SK-N-SH (cell line): Measurements from ENCODE around the gene ZNF516. TPM values are rescaled to one million over a fixed set of nuclear protein-coding genes. Genes with fewer than 3 reads are reported as not detected.

Source experiments
- CTCF ChIA-PET: fragments of 300-600, 350-600 bp; formaldehyde crosslinking; extraction: SDS; loops from one replicate; lab custom pipeline; 2021; lab: Yijun Ruan, JAX
- POLR2A ChIA-PET: fragments of 350-600 bp; sonication (Branson Sonifier 250); formaldehyde crosslinking; extraction: SDS; loops from one replicate; lab custom pipeline; 2020; ENCODE audit warnings: antibody characterized with exemption, inconsistent platforms; lab: Yijun Ruan, JAX
- DNase-seq: peaks from one replicate; pipeline ENCODE4 v3.0.0; 2012
- H2AFZ ChIP-seq: fragments of 200-600 bp; sonication (generic); 2 replicates; pipeline ENCODE4 v1.8.1; 2016; ENCODE audit warnings: antibody characterized with exemption, mild to moderate bottlenecking, low read depth
- H3F3A ChIP-seq: fragments of 200-600 bp; sonication (generic); replicated peaks from 2 replicates; pipeline ENCODE3; 2016; ENCODE audit warnings: antibody characterized with exemption, mild to moderate bottlenecking; ENCODE audit not compliant: insufficient read depth
- H3K27ac ChIP-seq, 2 experiments: fragments of 200-500 bp in 1 of 2; fragments of 200-600 bp in 1 of 2; sonication (Bioruptor generic) in 1 of 2; sonication (generic), shearing (Covaris generic) in 1 of 2; 2 replicates each; pipeline versions ENCODE4 v1.5.1 to v1.6.1; 2014 to 2016; ENCODE audit warnings: low read depth in 2 of 2, inconsistent platforms in 1 of 2, low read length in 1 of 2, mild to moderate bottlenecking in 1 of 2, mixed read lengths in 1 of 2
- H3K27me3 ChIP-seq: fragments of 200-600 bp; sonication (generic), shearing (Covaris generic); 2 replicates; pipeline ENCODE4 v1.6.1; 2016; ENCODE audit warnings: mixed run types; ENCODE audit not compliant: insufficient read depth
- H3K36me3 ChIP-seq, 2 experiments: fragments of 200-500 bp in 1 of 2; fragments of 200-600 bp in 1 of 2; sonication (Bioruptor generic) in 1 of 2; sonication (generic) in 1 of 2; replicated peaks in 1 of 2; 2 replicates each; pipeline versions ENCODE3 to v1.5.1; 2014 to 2016; ENCODE audit warnings: low read length in 1 of 2, mild to moderate bottlenecking in 1 of 2; ENCODE audit not compliant: insufficient read depth in 2 of 2, control insufficient read depth in 1 of 2
- H3K4me1 ChIP-seq, 2 experiments: fragments of 200-500 bp in 1 of 2; fragments of 200-600 bp in 1 of 2; sonication (Bioruptor generic) in 1 of 2; sonication (generic), shearing (Covaris generic) in 1 of 2; 2 replicates each; pipeline versions ENCODE4 v1.5.1 to v1.6.1; 2014 to 2016; ENCODE audit warnings: low read depth in 1 of 2, low read length in 1 of 2, mixed run types in 1 of 2; ENCODE audit not compliant: insufficient read depth in 2 of 2, control insufficient read depth in 1 of 2
- H3K4me2 ChIP-seq: fragments of 200-600 bp; sonication (generic), shearing (Covaris generic); 2 replicates; pipeline ENCODE4 v1.6.1; 2017; ENCODE audit warnings: mixed run types
- H3K4me3 ChIP-seq, 2 experiments: fragments of 200-500 bp in 1 of 2; fragments of 200-600 bp in 1 of 2; sonication (Bioruptor generic) in 1 of 2; sonication (generic), shearing (Covaris generic) in 1 of 2; 2 replicates each; pipeline versions ENCODE4 v1.5.1 to v1.8.1; 2014 to 2016; ENCODE audit warnings: low read depth in 2 of 2, inconsistent platforms in 1 of 2, low read length in 1 of 2, mild to moderate bottlenecking in 1 of 2, mixed read lengths in 1 of 2, moderate library complexity in 1 of 2
- H3K79me2 ChIP-seq: fragments of 200-600 bp; sonication (generic); 2 replicates; pipeline ENCODE4 v1.8.1; 2017; ENCODE audit warnings: mild to moderate bottlenecking; ENCODE audit not compliant: insufficient read depth
- H3K9ac ChIP-seq: fragments of 200-600 bp; sonication (generic); 2 replicates; pipeline ENCODE4 v1.6.1; 2017; ENCODE audit warnings: mixed run types
- H3K9me2 ChIP-seq: fragments of 200-600 bp; sonication (generic); 2 replicates; pipeline ENCODE4 v1.6.1; 2017; ENCODE audit warnings: mixed run types
- H3K9me3 ChIP-seq: fragments of 200-600 bp; sonication (generic); 2 replicates; pipeline ENCODE4 v1.6.1; 2017; ENCODE audit warnings: mixed run types, mild to moderate bottlenecking, moderate library complexity
- H4K20me1 ChIP-seq: fragments of 200-600 bp; sonication (generic); 2 replicates; pipeline ENCODE4 v1.6.1; 2017; ENCODE audit warnings: mild to moderate bottlenecking, mixed run types; ENCODE audit not compliant: insufficient read depth
- CHD2 ChIP-seq: fragments of 150-350 bp; IDR thresholded peaks from 2 replicates; pipeline ENCODE4 v1.6.1; 2018; ENCODE audit warnings: low read length; ENCODE audit not compliant: partially characterized antibody
- ELF1 ChIP-seq: IDR thresholded peaks from 2 replicates; pipeline ENCODE4 v1.4.0; 2012
- EZH2phosphoT487 ChIP-seq: fragments of 200-600 bp; sonication (generic); IDR thresholded peaks from 2 replicates; pipeline ENCODE4 v1.6.1; 2017; ENCODE audit warnings: low read depth, mixed run types, mild to moderate bottlenecking, antibody characterized with exemption, moderate library complexity, borderline replicate concordance
- FOSL2 ChIP-seq: IDR thresholded peaks from 2 replicates; pipeline ENCODE4 v1.4.0; 2012; ENCODE audit warnings: low read depth, mild to moderate bottlenecking, moderate library complexity, borderline replicate concordance
- FOXJ3 ChIP-seq: sonication (generic); formaldehyde crosslinking; IDR thresholded peaks from 2 replicates; pipeline ENCODE4 v1.5.1; 2020; ENCODE audit warnings: mild to moderate bottlenecking, missing genetic modification reagents
- FOXM1 ChIP-seq: IDR thresholded peaks from 2 replicates; pipeline ENCODE4 v1.4.0; 2012; ENCODE audit warnings: low read depth, mild to moderate bottlenecking
- GABPA ChIP-seq: IDR thresholded peaks from 2 replicates; pipeline ENCODE4 v1.4.0; 2012; ENCODE audit warnings: low read depth, mild to moderate bottlenecking
- GATA2 ChIP-seq: sonication (generic); formaldehyde crosslinking; IDR thresholded peaks from 2 replicates; pipeline ENCODE4 v1.5.0; 2020; ENCODE audit warnings: mild to moderate bottlenecking, missing genetic modification reagents
- IRF3 ChIP-seq: fragments of 150-350 bp; IDR thresholded peaks from 2 replicates; pipeline ENCODE4 v1.6.1; 2016; ENCODE audit warnings: mild to moderate bottlenecking, low read depth, low read length
- MAX ChIP-seq: IDR thresholded peaks from 2 replicates; pipeline ENCODE4 v1.4.0; 2012; ENCODE audit warnings: low read depth
- MXI1 ChIP-seq: IDR thresholded peaks from 2 replicates; pipeline ENCODE4 v1.6.1; 2012; ENCODE audit warnings: mild to moderate bottlenecking, low read depth, low read length, improper control_type of control experiment
- POLR2AphosphoS5 ChIP-seq: IDR thresholded peaks from 2 replicates; pipeline ENCODE4 v1.6.1; 2012; ENCODE audit warnings: low read depth, low read length
- REST ChIP-seq: IDR thresholded peaks from 2 replicates; pipeline ENCODE4 v1.6.1; 2012; ENCODE audit warnings: mild to moderate bottlenecking, low read depth, low read length, moderate library complexity
- RFX5 ChIP-seq: IDR thresholded peaks from 2 replicates; pipeline ENCODE4 v1.6.1; 2012; ENCODE audit warnings: mild to moderate bottlenecking, improper control_type of control experiment, low read length
- RXRA ChIP-seq: IDR thresholded peaks from 2 replicates; pipeline ENCODE4 v1.4.0; 2012; ENCODE audit warnings: low read depth, mild to moderate bottlenecking, borderline replicate concordance
- SMC3 ChIP-seq: IDR thresholded peaks from 2 replicates; pipeline ENCODE4 v1.6.1; 2012; ENCODE audit warnings: low read depth, low read length, improper control_type of control experiment
- TAF1 ChIP-seq: IDR thresholded peaks from 2 replicates; pipeline ENCODE4 v1.6.1; 2012; ENCODE audit warnings: low read depth, mild to moderate bottlenecking, low read length, moderate library complexity, borderline replicate concordance
- TEAD4 ChIP-seq: IDR thresholded peaks from 2 replicates; pipeline ENCODE4 v1.4.0; 2012; ENCODE audit warnings: mild to moderate bottlenecking, borderline replicate concordance; ENCODE audit not compliant: insufficient read depth
- YY1 ChIP-seq: IDR thresholded peaks from 2 replicates; pipeline ENCODE4 v1.4.0; 2012; ENCODE audit warnings: low read depth, mild to moderate bottlenecking
- ZBTB33 ChIP-seq: IDR thresholded peaks from 2 replicates; pipeline ENCODE4 v1.4.0; 2012; ENCODE audit warnings: low read depth, borderline replicate concordance
- WGBS: methylation state at CpG from one replicate; pipeline ENCODE4 v1.1.6; 2017; ENCODE audit warnings: low lambda C conversion rate; 5-methylcytosine and 5-hydroxymethylcytosine counted together
- polyA plus RNA-seq, 3 experiments: library from polyadenylated mRNA; depleted of rRNA; stranded (reverse); fragments of >200 nt; gene quantifications; 2 replicates each; pipeline ENCODE4 v1.2.3, GENCODE V29; 2012

The ZNF516 gene
- polyA plus RNA-seq, 1 of the 3 experiments (the other 2 are of a cell fraction), result 4.4 TPM

GRCh38 chr18:76467371-76468190 lies 27.5 kb downstream of the ZNF516 start:
- CTCF ChIA-PET, result interaction anchor here (1.7 kb wide), 1 partner anchor 14 kb away, joined by 5 read pairs; no protein-coding TSS in a partner anchor
- Histone ChIP-seq H3F3A (no peaks in the 10 kb centered on the region), H3K4me1 (peaks cover 0 to 4% of the 10 kb centered on the region in 2 experiments; a peak in 1 of 4 replicates), H4K20me1 (no peaks in the 10 kb centered on the region; the same call in 1 of the 2 replicates), H2AFZ (no peak overlapping the region), H3K9ac (no peak overlapping the region), H3K9me2 (no peaks in the 10 kb centered on the region), H3K36me3 (no peaks in the 10 kb centered on the region), H3K4me3 (no peak overlapping the region), H3K27me3 (peaks cover 5% of the 10 kb centered on the region; the same call in 1 of the 2 replicates), H3K79me2 (peaks cover 26% of the 10 kb centered on the region), H3K4me2 (no peak overlapping the region), H3K27ac (no peak overlapping the region; a peak in 1 of 4 replicates), H3K9me3 (no peaks in the 10 kb centered on the region)
- WGBS, result 59% methylated on average over 17 of the region's 19 CpGs
- TF ChIP-seq ELF1 (no peak), EZH2phosphoT487 (no peak), CHD2 (no peak), YY1 (no peak), SMC3 (no peak), MXI1 (no peak), REST (no peak), TAF1 (no peak), FOXM1 (no peak), ZBTB33 (no peak), FOSL2 (no peak), TEAD4 (no peak), RFX5 (no peak), GABPA (no peak), POLR2AphosphoS5 (no peak), RXRA (no peak), MAX (no peak), IRF3 (no peak), FOXJ3 (CRISPR knock-in tag) (no peak), GATA2 (no peak)
- POLR2A ChIA-PET, result no interaction called here
- peak; percentile 43 for DNase-seq
